ENCODE results near the gene CAPN12.

Gene CAPN12

GRCh38 chr19:38737921-38738737 is 6.1 kb downstream of the CAPN12 start:
- DNase-seq: no peak

- no peak for DNase-seq
Observed at GRCh38 chr19:38737281-38737865, 6.9 kb downstream of the CAPN12 start.

GRCh38 chr19:38736413-38737280 is 7.6 kb downstream of the CAPN12 start:
- DNase-seq: no peak

- no peak for DNase-seq
Observed at GRCh38 chr19:38736036-38736412, 8.2 kb downstream of the CAPN12 start.

- no peak for DNase-seq
Observed at GRCh38 chr19:38735257-38735686, 9.0 kb downstream of the CAPN12 start.

GRCh38 chr19:38734426-38735256 is 9.6 kb downstream of the CAPN12 start:
- no peak for DNase-seq

- DNase-seq: no peak
Observed at GRCh38 chr19:38734176-38734425, 10.2 kb downstream of the CAPN12 start.

GRCh38 chr19:38733493-38734175 is 10.6 kb downstream of the CAPN12 start:
- DNase-seq: no peak

- DNase-seq: no peak
Observed at GRCh38 chr19:38733241-38733492, 11.1 kb downstream of the CAPN12 start.

- DNase-seq: no peak
Observed at GRCh38 chr19:38731654-38732301, 12.5 kb downstream of the CAPN12 start.

GRCh38 chr19:38730731-38731589 is 13.3 kb downstream of the CAPN12 start:
- DNase-seq: no peak

GRCh38 chr19:38730470-38730730 is 13.9 kb downstream of the CAPN12 start:
- no peak for DNase-seq

- no peak for DNase-seq
Observed at GRCh38 chr19:38729653-38730469, 14.4 kb downstream of the CAPN12 start.

GRCh38 chr19:38728752-38729541 is 15.3 kb downstream of the CAPN12 start:
- DNase-seq: no peak

- no peak for DNase-seq
Observed at GRCh38 chr19:38727868-38728660, 16.2 kb downstream of the CAPN12 start.

GRCh38 chr19:38727306-38727867 is 16.9 kb downstream of the CAPN12 start:
- DNase-seq: no peak

GRCh38 chr19:38726761-38727301 is 17.4 kb downstream of the CAPN12 start:
- DNase-seq: no peak

- DNase-seq: no peak
Observed at GRCh38 chr19:38726284-38726673, 18.0 kb downstream of the CAPN12 start.
